Type B pancreatic cell (in vitro differentiated cells): ENCODE data around the gene G2E3. TPM values are rescaled to one million over a fixed set of nuclear protein-coding genes. Genes with fewer than 3 reads are reported as not detected.

Source experiments
- DNase-seq: peaks from one replicate; pipeline ENCODE4 v3.0.0; 2021; ENCODE audit warnings: mixed read lengths; ENCODE audit not compliant: unreplicated experiment; ENCODE audit errors: extremely low spot score
- H3K27ac Mint-ChIP-seq: 2 replicates; pipeline ENCODE4 v1.8.0; 2021; ENCODE audit warnings: mild to moderate bottlenecking, mixed read lengths
- H3K27me3 Mint-ChIP-seq: 2 replicates; pipeline ENCODE4 v1.8.0; 2021; ENCODE audit warnings: mixed read lengths
- H3K36me3 Mint-ChIP-seq: 2 replicates; pipeline ENCODE4 v1.8.0; 2021; ENCODE audit warnings: mixed read lengths
- H3K4me1 Mint-ChIP-seq: one replicate; pipeline ENCODE4 v1.8.0; 2021; ENCODE audit warnings: mixed read lengths; ENCODE audit not compliant: unreplicated experiment
- H3K4me3 Mint-ChIP-seq: 2 replicates; pipeline ENCODE4 v1.8.0; 2021; ENCODE audit warnings: mild to moderate bottlenecking, mixed read lengths
- H3K9me3 Mint-ChIP-seq: 2 replicates; pipeline ENCODE4 v1.8.0; 2021; ENCODE audit warnings: mixed read lengths
- CTCF ChIP-seq: fragments of 200-600 bp; sonication (generic); conservative IDR thresholded peaks from 2 replicates; pipeline ENCODE4 v1.5.0; 2021; ENCODE audit warnings: antibody characterized with exemption, mild to moderate bottlenecking
- total RNA-seq: library from RNA; stranded (reverse); gene quantifications from 2 replicates; pipeline ENCODE4 v1.2.1, GENCODE V29; 2021; ENCODE audit warnings: low replicate concordance

The G2E3 gene
- total RNA-seq, 1 donor from 2014 or later, result 39.5 TPM

DNA sequence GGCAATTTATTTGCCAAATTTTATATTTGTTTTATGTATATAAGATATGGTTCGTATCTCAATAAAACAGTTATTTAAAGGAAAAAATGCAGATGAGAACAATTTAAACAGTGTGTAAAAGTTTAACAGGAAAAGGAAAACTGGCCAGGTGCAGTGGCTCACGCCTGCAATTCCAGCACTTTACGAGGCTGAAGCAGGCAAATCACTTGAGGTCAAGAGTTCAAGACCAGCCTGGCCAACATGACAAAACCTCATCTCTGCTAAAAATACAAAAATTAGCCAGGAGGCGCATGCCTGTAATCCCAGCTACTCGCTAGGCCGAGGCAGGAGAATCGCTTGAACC lies 22.3 kb downstream of the G2E3 start:
- DNase-seq, result no peak
- Mint-ChIP-seq H3K4me1 (no peaks in the 10 kb centered on the region), H3K27ac (no peak overlapping the region), H3K4me3 (no peak overlapping the region), H3K27me3 (no peaks in the 10 kb centered on the region), H3K9me3 (peaks cover 11% of the 10 kb centered on the region), H3K36me3 (peaks cover 46% of the 10 kb centered on the region)
- TF ChIP-seq CTCF, result no peak

DNA sequence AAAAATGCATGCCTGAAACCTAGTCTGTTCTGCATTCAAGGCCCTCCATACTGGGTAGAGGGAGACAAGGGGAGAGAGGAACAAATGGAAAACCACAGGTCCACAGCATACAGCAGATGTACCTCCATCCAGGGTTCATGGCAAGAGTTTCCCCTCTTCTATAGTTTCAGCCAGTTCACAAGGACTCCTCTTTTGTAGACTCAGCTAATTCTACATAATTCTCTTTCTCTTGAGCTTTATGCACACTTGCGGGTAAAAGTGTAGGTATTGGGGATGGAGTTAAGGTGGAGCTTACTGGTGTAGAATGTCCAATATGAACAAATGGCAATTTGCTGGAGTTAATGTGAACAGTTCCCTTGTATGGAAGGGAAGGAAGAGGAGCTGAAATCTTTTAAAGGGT lies 23.4 kb downstream of the G2E3 start:
- H3K27ac Mint-ChIP-seq, result no peak overlapping the region
- peaks cover 10% of the 10 kb centered on the region for H3K9me3 Mint-ChIP-seq
- H3K36me3 Mint-ChIP-seq, result peaks cover 51% of the 10 kb centered on the region
- no peak for TF ChIP-seq CTCF
- H3K4me3 Mint-ChIP-seq, result no peak overlapping the region
- no peaks in the 10 kb centered on the region for H3K4me1 Mint-ChIP-seq
- H3K27me3 Mint-ChIP-seq, result no peaks in the 10 kb centered on the region
- no peak for DNase-seq

- TF ChIP-seq CTCF, result no peak
- no peak overlapping the region for H3K27ac Mint-ChIP-seq
- peaks cover 7% of the 10 kb centered on the region for H3K9me3 Mint-ChIP-seq
- peaks cover 48% of the 10 kb centered on the region for H3K36me3 Mint-ChIP-seq
- H3K27me3 Mint-ChIP-seq, result no peaks in the 10 kb centered on the region
- no peaks in the 10 kb centered on the region for H3K4me1 Mint-ChIP-seq
- H3K4me3 Mint-ChIP-seq, result no peak overlapping the region
- DNase-seq, result no peak
Observed at GRCh38 chr14:30584058-30584630, 25.2 kb downstream of the G2E3 start.

GRCh38 chr14:30585204-30585603 lies 26.2 kb downstream of the G2E3 start:
- Mint-ChIP-seq H3K4me1 (no peaks in the 10 kb centered on the region), H3K36me3 (peaks cover 55% of the 10 kb centered on the region)

GRCh38 chr14:30587141-30587540 lies 28.2 kb downstream of the G2E3 start:
- DNase-seq, result no peak
- Mint-ChIP-seq H3K4me3 (no peak overlapping the region), H3K27ac (no peak overlapping the region), H3K36me3 (peaks cover 61% of the 10 kb centered on the region), H3K27me3 (no peaks in the 10 kb centered on the region), H3K9me3 (peaks cover 7% of the 10 kb centered on the region), H3K4me1 (no peaks in the 10 kb centered on the region)
- TF ChIP-seq CTCF, result no peak

More at GRCh38 chr14:30585204-30585603, 26.2 kb downstream of the G2E3 start:
- no peaks in the 10 kb centered on the region for H3K27me3 Mint-ChIP-seq
- H3K27ac Mint-ChIP-seq, result no peak overlapping the region
- H3K4me3 Mint-ChIP-seq, result no peak overlapping the region
- peaks cover 7% of the 10 kb centered on the region for H3K9me3 Mint-ChIP-seq
- TF ChIP-seq CTCF, result no peak
- DNase-seq, result no peak

DNA sequence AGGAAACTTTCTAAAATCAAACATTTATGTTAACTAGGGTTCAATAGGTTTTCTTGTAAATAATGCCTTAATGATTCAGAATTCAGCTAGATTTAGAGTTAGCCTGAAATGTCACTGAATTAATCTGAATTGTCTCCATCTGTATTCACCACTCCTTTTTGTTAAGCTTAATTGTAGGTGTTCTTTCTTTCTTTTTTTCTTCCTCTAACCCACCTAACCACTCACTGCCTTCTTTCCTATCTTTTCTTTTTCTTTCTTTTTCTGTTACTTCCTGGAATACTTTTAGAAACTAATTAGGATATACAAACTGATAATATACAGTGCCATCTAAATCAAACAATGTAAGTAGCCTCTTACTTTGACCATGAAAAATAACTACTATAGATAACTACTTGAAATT lies 29.9 kb downstream of the G2E3 start:
- H3K27ac Mint-ChIP-seq, result no peak overlapping the region
- no peak for TF ChIP-seq CTCF
- no peak overlapping the region for H3K4me3 Mint-ChIP-seq
- peaks cover 46% of the 10 kb centered on the region for H3K36me3 Mint-ChIP-seq
- H3K9me3 Mint-ChIP-seq, result peaks cover 6% of the 10 kb centered on the region
- H3K4me1 Mint-ChIP-seq, result no peaks in the 10 kb centered on the region
- no peaks in the 10 kb centered on the region for H3K27me3 Mint-ChIP-seq
- no peak for DNase-seq
